HG03039 (cell line): Measurements from ENCODE around the gene ZNF45.
A peak's percentile ranks its signal among the peaks of the same experiment; 100 is the strongest.
"Not testable (repeated sequence)": the region's sequence is repeated elsewhere in the genome, so short reads cannot be mapped to it uniquely, and the experiment has no call there.

ENCODE experiments used
- ATAC-seq: cut with Tn5 transposase; IDR thresholded peaks from one replicate; pipeline ENCODE4 v1.9.1; 2021; ENCODE audit warnings: mild to moderate bottlenecking, moderate library complexity; ENCODE audit not compliant: unreplicated experiment

Gene ZNF45

GRCh38 chr19:43934985-43935708 is at the start of gene ZNF45:
Gene ZNF45, minus strand, starts transcription at chr19:43935282. Its CDS starts 13,097 bp downstream, at chr19:43922185.
- peak; percentile 70 for ATAC-seq

GRCh38 chr19:43984687-43985000 is 49.6 kb upstream of the ZNF45 start:
- no peak for ATAC-seq

GRCh38 chr19:43983912-43984686 is 49.0 kb upstream of the ZNF45 start, which contains the start of gene ZNF155:
Gene ZNF155, plus strand, starts transcription at chr19:43984188. Its CDS starts 4,356 bp downstream, at chr19:43988544.
- ATAC-seq = peak; percentile 93

- no peak for ATAC-seq
Measured at GRCh38 chr19:43983544-43983911, 48.4 kb upstream of the ZNF45 start.

- no peak for ATAC-seq
Measured at GRCh38 chr19:43976732-43977131, 41.6 kb upstream of the ZNF45 start.

- ATAC-seq = no peak
Measured at GRCh38 chr19:43966079-43966694, 31.1 kb upstream of the ZNF45 start.

- ATAC-seq = no peak
Measured at GRCh38 chr19:43960411-43960810, 25.3 kb upstream of the ZNF45 start.

- no peak for ATAC-seq
Measured at GRCh38 chr19:43957891-43958290, 22.8 kb upstream of the ZNF45 start.

GRCh38 chr19:43956827-43957226 is 21.7 kb upstream of the ZNF45 start:
- ATAC-seq = no peak

GRCh38 chr19:43950834-43951645 is 16.0 kb upstream of the ZNF45 start, which contains the start of gene ZNF221:
Gene ZNF221, plus strand, starts transcription at chr19:43951228. Its CDS starts 11,499 bp downstream, at chr19:43962727.
- peak; percentile 68 for ATAC-seq

- ATAC-seq = not testable (repeated sequence)
Measured at GRCh38 chr19:43949803-43950202, 14.7 kb upstream of the ZNF45 start.

- ATAC-seq = not testable (repeated sequence)
Measured at GRCh38 chr19:43947412-43947811, 12.3 kb upstream of the ZNF45 start.

GRCh38 chr19:43941209-43941608 is 6.1 kb upstream of the ZNF45 start:
- ATAC-seq = no peak

- no peak for ATAC-seq
Measured at GRCh38 chr19:43940719-43941118, 5.6 kb upstream of the ZNF45 start.

GRCh38 chr19:43939557-43940260 is 4.6 kb upstream of the ZNF45 start:
- no peak for ATAC-seq

- no peak for ATAC-seq
Measured at GRCh38 chr19:43936188-43936587, 1.1 kb upstream of the ZNF45 start.

- ATAC-seq = no peak
Measured at GRCh38 chr19:43934055-43934984, 762 bp downstream of the ZNF45 start.

GRCh38 chr19:43928820-43929219 is 6.3 kb downstream of the ZNF45 start:
- ATAC-seq = no peak

GRCh38 chr19:43923875-43924274 is 11.2 kb downstream of the ZNF45 start:
- no peak for ATAC-seq
